AG20443 (cell line): ENCODE data around the gene TADA2B.
A peak's percentile ranks its signal among the peaks of the same experiment; 100 is the strongest.
"Not testable (repeated sequence)": the region's sequence is repeated elsewhere in the genome, so short reads cannot be mapped to it uniquely, and the experiment has no call there.

Source experiments
- DNase-seq: peaks from one replicate; pipeline ENCODE4 v3.0.0; 2012; ENCODE audit warnings: low spot score, mixed read lengths

TADA2B gene

DNA sequence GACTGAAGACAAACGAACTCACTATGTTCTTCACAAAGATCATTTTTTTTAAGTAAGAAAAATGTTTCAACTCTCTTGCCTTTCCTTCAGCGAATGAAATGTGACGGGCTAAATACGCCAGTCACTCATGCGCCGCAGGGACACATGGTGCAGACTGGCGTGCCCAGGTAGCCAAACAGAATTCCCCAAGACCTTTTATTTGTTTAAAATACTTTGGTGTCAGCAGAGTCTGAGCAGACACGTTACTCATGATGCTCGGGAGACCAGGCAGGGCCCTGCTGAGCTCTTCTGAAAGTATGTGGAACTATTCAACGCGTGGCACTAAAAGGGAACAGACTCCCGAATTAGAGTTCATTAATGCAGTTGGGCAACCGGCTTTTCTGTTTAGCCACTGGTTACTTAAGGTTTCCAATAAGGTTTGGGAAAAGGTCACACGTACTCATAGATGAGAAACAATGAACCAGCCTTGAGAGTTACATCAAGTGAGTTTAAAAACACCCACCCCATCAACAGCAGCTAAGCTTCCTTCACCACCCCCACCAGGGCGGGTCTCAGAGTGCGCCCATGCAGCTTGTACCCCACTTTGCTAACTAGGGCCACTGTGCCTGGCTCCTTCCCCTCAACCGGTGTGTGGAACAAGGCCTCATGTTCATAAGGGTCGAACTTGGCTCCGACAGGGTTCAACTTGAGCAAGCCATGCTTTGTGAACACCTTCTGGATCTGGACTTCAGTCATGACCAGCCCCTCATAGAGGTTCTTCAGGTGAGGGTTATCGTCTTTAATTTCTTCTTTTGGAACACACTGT, 17.4 kb downstream of the TADA2B start:
- DNase-seq: no peak

- no peak for DNase-seq
Observed at GRCh38 chr4:7061815-7062214, 18.6 kb downstream of the TADA2B start.

DNA sequence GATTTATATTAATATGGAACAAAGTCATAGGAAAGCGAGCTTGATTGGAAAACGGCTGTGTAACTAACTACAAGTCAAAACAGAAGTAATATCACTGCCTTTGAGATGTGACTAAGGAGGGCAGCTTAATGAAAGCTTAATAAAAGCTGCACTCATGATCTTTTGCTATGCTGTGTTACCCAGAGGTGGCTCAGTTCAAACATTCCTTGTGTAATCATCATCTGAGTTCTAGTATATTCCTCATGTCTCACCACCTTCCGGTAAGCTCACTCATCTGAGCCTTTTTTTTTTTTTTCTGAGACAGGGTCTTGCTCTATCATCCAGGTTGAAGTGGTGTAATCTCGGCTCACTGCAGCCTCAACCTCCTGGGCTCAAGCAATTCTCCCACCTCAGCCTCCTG, 19.6 kb downstream of the TADA2B start:
- DNase-seq: no peak

DNA sequence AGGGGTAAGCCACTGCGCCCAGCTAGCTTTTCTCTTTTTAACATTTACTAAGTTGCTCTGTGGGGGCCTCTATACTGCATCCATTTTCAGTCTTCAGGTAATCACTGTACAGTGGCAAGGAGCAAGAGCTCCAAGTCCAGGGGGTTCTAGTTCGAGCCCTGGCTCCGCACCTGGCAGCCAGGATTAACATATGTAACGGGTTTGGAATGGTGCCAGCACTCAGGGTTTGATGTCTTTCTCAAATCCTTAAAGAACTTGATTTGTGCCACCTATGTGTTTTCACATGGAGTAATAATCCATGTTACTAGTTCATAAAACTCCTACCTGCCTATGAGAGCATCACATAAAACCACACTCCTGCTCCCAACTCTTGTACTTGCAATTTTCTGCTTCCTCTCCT, 20.2 kb downstream of the TADA2B start:
- no peak for DNase-seq

DNA sequence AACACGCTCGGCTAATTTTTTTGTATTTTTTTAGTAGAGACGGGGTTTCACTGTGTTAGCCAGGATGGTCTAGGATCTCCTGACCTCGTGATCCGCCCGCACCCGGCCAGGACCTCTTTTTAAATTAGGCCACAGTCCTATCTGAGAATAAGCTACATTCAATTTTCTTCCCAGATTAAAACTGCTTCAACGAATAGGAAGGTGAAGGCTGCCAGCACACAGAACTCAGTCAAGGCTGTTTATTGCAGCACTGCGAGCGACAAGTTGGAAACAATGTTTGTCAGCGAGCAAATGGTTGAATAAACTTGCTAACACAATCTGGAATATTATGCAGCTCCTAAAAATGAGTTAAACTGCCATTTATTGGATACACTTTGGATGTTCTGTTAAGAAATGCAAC, 22.8 kb downstream of the TADA2B start:
- no peak for DNase-seq

DNA sequence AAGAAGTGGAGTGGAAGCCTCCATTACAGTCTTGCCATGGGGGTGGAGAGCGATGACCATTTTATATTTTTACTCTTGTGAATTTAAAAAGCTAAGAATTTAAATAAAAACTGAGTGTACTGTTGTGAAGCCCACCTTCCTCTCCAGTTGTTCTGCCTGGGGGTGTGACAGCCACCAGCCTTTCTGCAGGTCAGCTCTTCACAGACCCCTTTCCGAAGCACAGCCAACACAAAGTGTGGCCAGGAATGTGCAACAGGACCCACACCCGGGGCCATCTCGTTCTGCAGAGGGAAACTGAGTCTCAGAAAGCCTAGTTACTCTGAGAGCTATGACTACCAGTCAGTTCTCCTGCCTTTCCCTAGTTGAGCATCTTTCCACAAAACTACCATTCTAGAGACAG, 23.3 kb downstream of the TADA2B start:
- DNase-seq: no peak

DNA sequence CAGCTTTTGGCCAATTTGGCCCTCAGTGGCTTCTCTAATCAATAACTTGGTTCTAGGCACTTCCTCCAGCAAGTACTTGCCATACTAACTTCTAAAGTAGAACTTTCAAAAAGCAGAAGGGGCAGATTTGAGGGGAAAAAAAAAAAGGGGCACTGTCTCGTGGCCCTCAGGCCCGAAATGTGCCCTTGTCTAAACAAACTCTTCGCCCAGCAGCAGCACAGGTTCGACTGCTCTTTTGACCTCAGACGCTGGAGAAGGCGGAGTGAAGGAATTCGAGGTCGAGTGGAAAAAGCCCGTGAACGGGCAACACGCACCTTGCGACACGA, 23.9 kb downstream of the TADA2B start:
- no peak for DNase-seq

DNA sequence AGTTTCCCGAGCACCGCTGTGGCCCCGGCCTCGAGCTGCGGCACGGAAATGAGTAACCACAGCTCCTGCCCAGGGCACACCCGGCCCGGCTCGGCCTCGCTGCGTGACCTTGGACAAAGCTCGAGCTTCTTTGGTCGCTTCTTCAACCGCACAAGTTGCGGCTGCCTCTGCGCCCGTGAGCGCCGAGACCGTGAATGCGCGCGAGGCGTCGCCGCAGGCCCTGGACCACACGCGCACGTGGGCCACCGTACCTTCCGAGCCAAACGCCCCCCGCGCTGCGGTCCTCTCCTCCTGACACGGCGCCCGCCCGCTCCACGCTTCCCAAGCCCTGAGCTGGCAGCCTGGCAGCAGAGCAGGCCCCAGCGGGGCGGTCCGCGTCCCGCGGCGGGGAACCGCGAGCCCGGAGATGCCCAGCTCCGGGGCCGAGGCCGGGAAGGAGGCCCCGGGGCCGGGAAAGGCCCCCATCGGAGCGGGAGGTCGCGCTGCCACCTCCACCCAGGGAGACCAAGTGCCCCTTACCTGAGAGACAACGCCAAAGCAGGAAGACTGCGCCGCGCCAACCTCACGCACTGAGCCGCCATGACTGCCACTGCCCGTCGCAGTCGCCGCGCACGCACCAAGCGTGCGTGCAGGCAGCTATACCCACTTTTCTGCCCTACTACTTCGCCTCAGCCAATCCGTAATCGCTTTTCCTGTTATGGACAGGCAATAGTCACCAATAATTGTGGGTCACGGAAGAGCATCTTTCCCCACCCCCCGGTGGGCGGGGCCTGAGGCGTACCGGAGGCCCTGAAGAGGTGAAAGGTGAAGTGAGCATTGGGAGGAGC, 24.5 kb downstream of the TADA2B start, which contains the start of gene GRPEL1:
TSS of gene GRPEL1 (minus strand) at position 613 of the 827 bp plus-strand sequence. CDS start at position 581, 32 bp downstream.
- peak; percentile 99 for DNase-seq

GRCh38 chr4:7068279-7068842, 25.2 kb downstream of the TADA2B start:
- no peak for DNase-seq

DNA sequence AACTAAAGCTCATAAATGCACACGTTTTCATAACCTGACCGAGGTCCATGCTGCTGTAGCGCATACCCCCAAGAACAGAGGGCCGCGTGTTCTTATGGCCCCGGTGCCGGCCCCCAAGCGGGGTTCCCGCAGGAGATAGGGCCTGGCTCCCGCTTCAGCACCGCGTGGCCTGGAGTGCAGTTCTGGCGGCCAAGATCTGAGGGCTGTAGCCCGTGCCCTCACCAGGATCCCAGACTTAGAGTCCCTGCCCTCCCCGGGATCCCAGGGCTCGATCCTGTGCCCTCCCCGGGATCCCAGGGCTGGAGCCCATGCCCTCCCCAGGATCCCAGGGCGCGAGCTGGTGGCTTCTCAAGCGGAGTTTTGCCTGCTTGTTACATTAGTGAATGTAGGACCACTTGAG, 25.7 kb downstream of the TADA2B start:
- no peak for DNase-seq

GRCh38 chr4:7070729-7071511, 27.7 kb downstream of the TADA2B start:
- peak; percentile 75 for DNase-seq

DNA sequence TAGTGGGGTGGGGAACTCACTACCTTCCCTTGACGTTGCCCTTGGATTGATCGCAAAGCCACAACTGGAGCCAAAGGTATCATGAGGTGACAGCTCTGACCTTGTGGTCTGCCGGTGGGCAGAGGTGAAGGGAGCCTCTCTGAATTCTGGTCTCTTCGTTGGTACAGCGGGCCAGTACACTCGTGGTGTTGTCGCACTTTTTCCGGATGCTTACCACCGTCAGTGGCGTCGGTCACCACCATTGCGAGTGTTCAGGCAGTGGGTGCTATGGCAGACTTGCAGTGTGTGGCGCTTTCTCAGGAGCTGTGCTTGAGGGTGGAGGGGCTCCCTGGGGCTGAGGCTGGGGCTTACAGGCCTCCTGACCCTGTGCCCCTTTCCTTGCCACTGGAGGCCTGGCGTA, 29.9 kb downstream of the TADA2B start:
- no peak for DNase-seq

GRCh38 chr4:7073526-7074390, 30.6 kb downstream of the TADA2B start:
- peak; percentile 59 for DNase-seq

GRCh38 chr4:7074426-7074825, 31.3 kb downstream of the TADA2B start:
- DNase-seq: peak; percentile 20

GRCh38 chr4:7075962-7076695, 33.0 kb downstream of the TADA2B start:
- peak; percentile 35 for DNase-seq

- no peak for DNase-seq
Observed at GRCh38 chr4:7076696-7077082, 33.5 kb downstream of the TADA2B start.

DNA sequence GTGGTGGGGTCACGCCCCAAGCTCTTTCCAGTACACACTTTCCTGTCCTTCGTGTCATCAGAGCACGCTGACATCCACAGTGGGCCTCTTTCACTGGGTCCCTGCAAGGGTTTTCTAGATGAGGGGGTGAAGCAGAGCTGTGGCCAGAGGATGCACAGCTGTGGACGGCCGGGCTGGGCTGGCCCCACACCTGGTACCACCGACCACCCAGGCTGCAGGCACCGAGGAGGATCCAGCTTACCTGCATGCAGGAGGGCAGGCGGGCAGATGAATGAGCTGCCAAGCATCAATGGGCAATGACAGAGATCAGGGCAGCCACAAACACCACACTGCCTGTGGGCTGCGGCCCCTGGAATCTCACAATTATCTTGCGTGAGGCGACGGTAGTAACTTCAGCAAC, 34.2 kb downstream of the TADA2B start:
- no peak for DNase-seq

GRCh38 chr4:7078025-7078424, 34.9 kb downstream of the TADA2B start:
- no peak for DNase-seq

- DNase-seq: not testable (repeated sequence)
Observed at GRCh38 chr4:7079483-7079882, 36.3 kb downstream of the TADA2B start.

DNA sequence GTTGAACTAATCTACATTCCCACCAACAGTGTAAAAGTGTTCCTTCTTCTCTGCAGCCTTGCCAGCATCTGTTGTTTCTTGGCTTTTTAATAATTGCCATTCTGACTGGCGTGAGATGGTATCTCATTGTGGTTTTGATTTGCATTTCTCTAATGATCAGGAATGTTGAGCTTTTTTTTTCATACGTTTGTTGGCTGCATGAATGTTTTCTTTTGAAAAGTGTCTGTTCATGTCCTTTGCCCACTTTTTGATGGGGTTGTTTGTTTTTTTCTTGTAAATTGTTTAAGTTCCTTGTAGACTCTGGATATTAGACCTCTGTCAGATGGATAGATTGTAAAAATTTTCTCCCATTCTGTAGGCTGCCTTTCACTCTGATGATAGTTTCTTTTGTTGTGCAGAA, 36.7 kb downstream of the TADA2B start:
- DNase-seq: not testable (repeated sequence)
